HG02588 (cell line): ENCODE data around the gene ATG16L2.
"Not testable (repeated sequence)": the region's sequence is repeated elsewhere in the genome, so short reads cannot be mapped to it uniquely, and the experiment has no call there.

ENCODE experiments used
- ATAC-seq: cut with Tn5 transposase; IDR thresholded peaks from one replicate; pipeline ENCODE4 v1.9.1; 2021; ENCODE audit warnings: mild to moderate bottlenecking, moderate library complexity; ENCODE audit not compliant: unreplicated experiment

ATG16L2 gene

GRCh38 chr11:72778535-72779494, 35.4 kb upstream of the ATG16L2 start:
- ATAC-seq: no peak

- ATAC-seq: no peak
Measured at GRCh38 chr11:72779495-72780128, 34.6 kb upstream of the ATG16L2 start.

GRCh38 chr11:72780296-72781062, 33.7 kb upstream of the ATG16L2 start:
- no peak for ATAC-seq

DNA sequence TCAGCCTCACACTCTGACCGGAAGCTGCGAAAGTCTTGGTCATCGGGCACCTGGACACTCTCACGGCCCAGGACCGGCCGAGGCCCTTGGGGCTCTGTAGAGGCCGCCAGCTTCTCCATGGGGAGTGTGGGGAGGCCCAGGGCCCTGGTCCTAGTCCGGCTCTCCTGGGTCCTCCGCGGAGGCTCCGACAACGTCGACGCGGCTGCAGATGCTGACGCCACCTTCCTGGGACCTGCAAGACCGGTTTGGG, 33.2 kb upstream of the ATG16L2 start:
- no peak for ATAC-seq

DNA sequence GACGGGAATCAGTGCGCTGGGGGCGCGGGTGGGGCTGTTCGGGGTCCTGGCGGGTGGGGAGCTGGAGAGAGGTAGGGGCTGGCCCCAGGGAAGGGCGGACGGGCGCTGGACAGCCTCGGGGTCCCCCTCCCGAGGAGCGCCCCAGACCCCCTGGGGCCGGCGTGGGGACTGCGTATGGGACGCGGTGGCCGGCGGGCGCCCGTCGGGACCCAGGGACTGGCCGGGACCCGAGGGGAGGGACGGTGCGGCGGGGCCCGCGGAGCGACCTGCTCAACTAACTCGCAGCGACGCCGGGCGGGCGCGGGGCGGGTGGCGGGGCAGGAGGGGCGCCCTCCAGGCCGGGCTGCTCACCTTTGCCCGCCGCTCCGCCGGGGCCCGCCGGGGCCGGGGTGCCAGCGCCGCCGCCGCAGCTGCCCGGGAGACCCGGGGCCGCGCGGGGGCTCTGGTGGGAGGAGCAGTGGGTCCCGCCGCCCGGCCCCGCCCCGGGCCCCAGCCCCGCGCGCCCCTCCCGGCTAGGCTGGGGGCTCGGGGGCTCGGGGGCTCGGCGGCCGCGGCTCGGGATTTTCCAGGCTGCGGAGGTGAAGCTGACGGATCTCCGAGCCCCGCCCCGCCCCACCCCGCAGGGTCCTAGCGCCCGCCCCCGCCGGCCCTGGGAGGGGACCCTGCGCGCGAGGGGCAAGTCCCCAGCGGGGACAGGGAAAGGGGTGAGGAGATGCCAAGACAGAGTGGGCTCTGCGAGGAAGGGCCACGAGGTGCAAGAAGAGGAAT, 32.7 kb upstream of the ATG16L2 start:
- peak; percentile 41 for ATAC-seq

GRCh38 chr11:72782081-72782920, 31.9 kb upstream of the ATG16L2 start:
- ATAC-seq: peak; percentile 14

- ATAC-seq: no peak
Measured at GRCh38 chr11:72783144-72783905, 30.9 kb upstream of the ATG16L2 start.

GRCh38 chr11:72784662-72785061, 29.5 kb upstream of the ATG16L2 start:
- ATAC-seq: no peak

GRCh38 chr11:72786305-72787215, 27.7 kb upstream of the ATG16L2 start:
- no peak for ATAC-seq

DNA sequence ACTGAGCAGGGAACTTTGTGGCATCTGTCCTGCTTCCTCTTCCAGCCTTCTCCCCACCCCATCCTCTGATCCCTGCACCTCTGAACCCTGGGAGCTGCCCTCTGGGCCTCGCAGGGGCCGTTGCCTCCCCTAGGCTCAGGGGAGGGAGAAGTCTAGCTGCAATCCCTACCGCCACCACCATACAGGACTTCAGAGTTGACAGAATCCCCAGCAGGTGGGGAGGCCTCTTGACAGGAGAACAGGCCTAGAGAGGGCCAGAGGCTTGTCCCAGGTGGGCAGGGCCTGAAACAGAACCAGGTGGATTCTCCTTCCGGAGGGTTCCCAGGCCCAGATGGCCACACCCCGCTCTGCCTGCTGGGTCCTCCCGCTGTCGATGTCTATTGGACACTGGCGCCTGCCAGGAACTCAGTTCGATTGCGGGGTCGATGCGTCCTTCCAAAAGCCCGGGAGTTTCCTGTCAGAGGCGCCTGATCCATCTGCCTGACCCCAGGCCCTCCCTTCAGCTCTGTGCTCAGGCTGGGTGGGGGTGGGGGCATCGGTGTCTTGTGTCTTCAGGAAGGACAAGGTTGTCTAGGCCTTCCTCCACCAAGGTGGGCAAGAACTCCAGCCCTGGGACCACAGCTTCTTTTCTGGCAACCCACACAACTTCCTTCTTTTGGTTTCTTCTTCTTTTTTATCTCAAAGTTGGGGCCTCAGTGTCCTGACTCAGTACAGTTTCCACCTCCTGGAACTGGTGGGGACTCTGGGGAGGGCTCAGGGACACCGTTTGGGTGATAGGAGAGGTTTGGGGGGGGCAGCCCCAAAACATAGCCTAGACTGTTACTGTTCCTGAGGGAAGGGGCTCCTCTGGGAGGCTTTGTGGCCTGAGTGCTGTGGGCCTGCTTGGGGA, 26.8 kb upstream of the ATG16L2 start:
- ATAC-seq: no peak

DNA sequence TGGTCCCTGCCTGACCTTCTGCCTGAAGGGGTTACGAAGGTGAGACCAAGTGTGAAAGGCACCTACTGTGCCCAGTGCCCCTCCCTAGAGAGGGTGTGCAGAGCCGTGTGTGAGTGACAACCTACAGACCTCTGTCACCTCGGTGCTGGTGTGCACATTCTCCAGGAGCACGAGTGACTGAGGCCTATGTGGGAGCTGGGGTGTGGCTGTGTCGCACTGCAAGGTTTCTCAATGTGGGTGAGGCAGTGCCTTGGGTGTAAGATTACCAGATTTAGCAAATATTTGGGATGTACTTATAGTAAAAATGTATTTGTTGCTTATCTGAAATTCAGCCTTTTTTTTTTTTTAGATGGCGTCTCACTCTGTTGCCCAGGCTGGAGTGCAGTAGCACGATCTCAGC, 26.0 kb upstream of the ATG16L2 start:
- ATAC-seq: no peak

GRCh38 chr11:72789493-72790131, 24.6 kb upstream of the ATG16L2 start:
- ATAC-seq: no peak

DNA sequence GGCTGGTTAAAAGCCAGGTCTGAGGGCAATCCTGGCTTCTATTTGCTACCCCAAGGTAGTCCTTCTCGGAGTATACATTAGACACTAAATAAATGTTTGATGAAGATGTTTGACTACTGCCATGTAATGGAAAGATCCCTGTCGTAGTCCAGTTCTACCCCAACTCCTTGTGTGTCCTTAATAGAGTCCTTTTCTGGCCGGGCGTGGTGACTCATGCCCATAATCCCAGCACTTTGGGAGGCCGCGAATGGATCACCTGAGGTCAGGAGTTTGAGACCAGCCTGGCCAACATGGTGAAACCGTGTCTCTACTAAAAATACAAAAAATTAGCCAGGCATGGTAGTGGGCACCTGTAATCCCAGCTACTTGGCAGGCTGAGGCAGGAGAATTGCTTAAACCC, 23.0 kb upstream of the ATG16L2 start:
- not testable (repeated sequence) for ATAC-seq

GRCh38 chr11:72792437-72793021, 21.7 kb upstream of the ATG16L2 start:
- no peak for ATAC-seq

GRCh38 chr11:72793076-72793424, 21.2 kb upstream of the ATG16L2 start:
- no peak for ATAC-seq
